ENCODE data around the gene EGR2.

- TF ChIP-seq POLR2A (IDR thresholded peaks at IDR 0.05) (no peak), CTCF (IDR thresholded peaks at IDR 0.05 in 8 of 11, conservative IDR thresholded peaks at IDR 0.05 in 3 of 11) (no peak), POLR2AphosphoS5 (IDR thresholded peaks at IDR 0.05) (no peak)
Observed at GRCh38 chr10:62764011-62764410, 52.2 kb downstream of the EGR2 start.

Data from spleen (tissue), 7 donors.